ENCODE results near the gene TAS2R41. TPM values are rescaled to one million over a fixed set of nuclear protein-coding genes. Genes with fewer than 3 reads are reported as not detected.

Gene TAS2R41
- total RNA-seq = not detected

- TF ChIP-seq EP300 (IDR thresholded peaks at IDR 0.05) (no peak), POLR2A (IDR thresholded peaks at IDR 0.05) (no peak)
- TF ChIP-seq, protein P1, sequence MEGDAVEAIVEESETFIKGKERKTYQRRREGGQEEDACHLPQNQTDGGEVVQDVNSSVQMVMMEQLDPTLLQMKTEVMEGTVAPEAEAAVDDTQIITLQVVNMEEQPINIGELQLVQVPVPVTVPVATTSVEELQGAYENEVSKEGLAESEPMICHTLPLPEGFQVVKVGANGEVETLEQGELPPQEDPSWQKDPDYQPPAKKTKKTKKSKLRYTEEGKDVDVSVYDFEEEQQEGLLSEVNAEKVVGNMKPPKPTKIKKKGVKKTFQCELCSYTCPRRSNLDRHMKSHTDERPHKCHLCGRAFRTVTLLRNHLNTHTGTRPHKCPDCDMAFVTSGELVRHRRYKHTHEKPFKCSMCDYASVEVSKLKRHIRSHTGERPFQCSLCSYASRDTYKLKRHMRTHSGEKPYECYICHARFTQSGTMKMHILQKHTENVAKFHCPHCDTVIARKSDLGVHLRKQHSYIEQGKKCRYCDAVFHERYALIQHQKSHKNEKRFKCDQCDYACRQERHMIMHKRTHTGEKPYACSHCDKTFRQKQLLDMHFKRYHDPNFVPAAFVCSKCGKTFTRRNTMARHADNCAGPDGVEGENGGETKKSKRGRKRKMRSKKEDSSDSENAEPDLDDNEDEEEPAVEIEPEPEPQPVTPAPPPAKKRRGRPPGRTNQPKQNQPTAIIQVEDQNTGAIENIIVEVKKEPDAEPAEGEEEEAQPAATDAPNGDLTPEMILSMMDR (IDR thresholded peaks at IDR 0.05) = no peak
- no peaks in the 10 kb centered on the region for H3K4me1 ChIP-seq
- H3K27me3 ChIP-seq = no peaks in the 10 kb centered on the region
- peak within 1 kb of the TSS in 2 of 4 donors; percentile 28 to 52 for H3K27ac ChIP-seq
- WGBS, 2 donors = 53% methylated on average over 10 of the region's 10 CpGs
- H3K9me3 ChIP-seq = peaks cover 0 to 3% (median 0%) of the 10 kb centered on the region in 4 donors
- H3K36me3 ChIP-seq = no peaks in the 10 kb centered on the region
- H3K4me3 ChIP-seq = no peak within 1 kb of the TSS
- DNase-seq (ENCODE audit: low spot score in 2 of 2) = no peak
Observed at GRCh38 chr7:143477501-143478150, at the start of gene TAS2R41. Gene TAS2R41 (plus strand): TSS chr7:143477873. CDS start chr7:143477873, 0 bp downstream.

GRCh38 chr7:143429770-143430698 lies 47.6 kb upstream of the TAS2R41 start:
- Histone ChIP-seq H3K4me3 (no peak overlapping the region), H3K27ac (no peak overlapping the region), H3K27me3 (no peaks in the 10 kb centered on the region), H3K36me3 (no peaks in the 10 kb centered on the region), H3K4me1 (no peaks in the 10 kb centered on the region), H3K9me3 (no peaks in the 10 kb centered on the region)
- no peak for DNase-seq (ENCODE audit: low spot score in 2 of 2)
- WGBS, 2 donors = 77 to 83% methylated on average over 10 of the region's 10 CpGs
- no peak for TF ChIP-seq EP300 (IDR thresholded peaks at IDR 0.05)
- TF ChIP-seq, protein P1 (IDR thresholded peaks at IDR 0.05) = no peak
- TF ChIP-seq POLR2A (IDR thresholded peaks at IDR 0.05) = no peak

GRCh38 chr7:143431109-143431508 lies 46.6 kb upstream of the TAS2R41 start:
- no peak overlapping the region for H3K4me3 ChIP-seq
- H3K27ac ChIP-seq = no peak overlapping the region
- 61 to 98% methylated on average over 2 of the region's 2 CpGs for WGBS, 2 donors
- DNase-seq (ENCODE audit: low spot score in 2 of 2) = no peak
- H3K36me3 ChIP-seq = no peaks in the 10 kb centered on the region
- TF ChIP-seq POLR2A (IDR thresholded peaks at IDR 0.05) = no peak
- TF ChIP-seq EP300 (IDR thresholded peaks at IDR 0.05) = no peak
- H3K4me1 ChIP-seq = no peaks in the 10 kb centered on the region
- no peaks in the 10 kb centered on the region for H3K27me3 ChIP-seq
- H3K9me3 ChIP-seq = no peaks in the 10 kb centered on the region

- no peaks in the 10 kb centered on the region for H3K9me3 ChIP-seq
- no peaks in the 10 kb centered on the region for H3K4me1 ChIP-seq
- DNase-seq (ENCODE audit: low spot score in 2 of 2) = no peak
- no peak overlapping the region for H3K4me3 ChIP-seq
- WGBS, 2 donors = 80 to 83% methylated on average over 4 of the region's 4 CpGs
- TF ChIP-seq, protein P1 (IDR thresholded peaks at IDR 0.05) = no peak
- TF ChIP-seq POLR2A (IDR thresholded peaks at IDR 0.05) (no peak), EP300 (IDR thresholded peaks at IDR 0.05) (no peak)
- H3K36me3 ChIP-seq = no peaks in the 10 kb centered on the region
- no peak overlapping the region for H3K27ac ChIP-seq
- no peaks in the 10 kb centered on the region for H3K27me3 ChIP-seq
Observed at GRCh38 chr7:143433759-143434158, 43.9 kb upstream of the TAS2R41 start.

- Histone ChIP-seq H3K27me3 (no peaks in the 10 kb centered on the region), H3K27ac (no peak overlapping the region), H3K4me1 (no peaks in the 10 kb centered on the region), H3K9me3 (no peaks in the 10 kb centered on the region), H3K36me3 (no peaks in the 10 kb centered on the region), H3K4me3 (no peak overlapping the region)
- 66% methylated on average over 9 of the region's 9 CpGs for WGBS, 2 donors
- peak in 1 of 2 donors; percentile 35 for DNase-seq (ENCODE audit: low spot score in 2 of 2)
- TF ChIP-seq, protein P1 (IDR thresholded peaks at IDR 0.05) = no peak
- no peak for TF ChIP-seq POLR2A (IDR thresholded peaks at IDR 0.05)
Observed at GRCh38 chr7:143434660-143435059, 43.0 kb upstream of the TAS2R41 start.
